IMR-90 (cell line): ENCODE results near the gene CYFIP2.

Experiments used
- CTCF ChIP-seq: conservative IDR thresholded peaks from 2 replicates; pipeline ENCODE4 v1.5.1; 2012; ENCODE audit warnings: mild to moderate bottlenecking, low read depth, low read length, improper control_type of control experiment
- POLR2A ChIP-seq: IDR thresholded peaks from 2 replicates; pipeline ENCODE4 v1.6.1; 2012; ENCODE audit warnings: mild to moderate bottlenecking, low read depth, low read length

GRCh38 chr5:157356576-157356975 is 90.7 kb downstream of the CYFIP2 start:
- TF ChIP-seq CTCF (no peak), POLR2A (no peak)
